Measurements from ENCODE around the gene TTLL10.

Gene TTLL10

GRCh38 chr1:1225238-1225845, 51.7 kb downstream of the TTLL10 start:
- no peak for DNase-seq

GRCh38 chr1:1225913-1226312, 52.2 kb downstream of the TTLL10 start:
- DNase-seq: no peak

- DNase-seq: no peak
Measured at GRCh38 chr1:1226566-1227362, 53.1 kb downstream of the TTLL10 start.

GRCh38 chr1:1227386-1227785, 53.7 kb downstream of the TTLL10 start:
- DNase-seq: no peak

GRCh38 chr1:1228187-1228586, 54.5 kb downstream of the TTLL10 start:
- DNase-seq: no peak

GRCh38 chr1:1228596-1229321, 55.1 kb downstream of the TTLL10 start:
- no peak for DNase-seq

GRCh38 chr1:1229770-1230169, 56.1 kb downstream of the TTLL10 start:
- DNase-seq: no peak

GRCh38 chr1:1230656-1231399, 57.1 kb downstream of the TTLL10 start:
- peak; percentile 64 for DNase-seq

GRCh38 chr1:1231400-1232207, 57.9 kb downstream of the TTLL10 start, which contains the start of gene SDF4:
TSS of gene SDF4 (minus strand) at chr1:1232001. CDS start at chr1:1228772, 3,229 bp downstream.
- peak; percentile 96 for DNase-seq

- peak; percentile 43 for DNase-seq
Measured at GRCh38 chr1:1232208-1232795, 58.6 kb downstream of the TTLL10 start, which contains the start of gene B3GALT6. TSS of gene B3GALT6 (plus strand) at chr1:1232237. CDS start at chr1:1232279, 42 bp downstream.

GRCh38 chr1:1232796-1233566, 59.3 kb downstream of the TTLL10 start:
- no peak for DNase-seq

GRCh38 chr1:1233567-1233892, 59.9 kb downstream of the TTLL10 start:
- no peak for DNase-seq

- no peak for DNase-seq
Measured at GRCh38 chr1:1234180-1234808, 60.6 kb downstream of the TTLL10 start.

GRCh38 chr1:1235016-1235744, 61.5 kb downstream of the TTLL10 start:
- no peak for DNase-seq

GRCh38 chr1:1236176-1236763, 62.6 kb downstream of the TTLL10 start:
- no peak for DNase-seq

- DNase-seq: no peak
Measured at GRCh38 chr1:1236945-1237873, 63.5 kb downstream of the TTLL10 start.

GRCh38 chr1:1237874-1238701, 64.4 kb downstream of the TTLL10 start:
- no peak for DNase-seq
